COLO668 (cell line): Measurements from ENCODE around the gene ZDHHC22.
A peak's percentile ranks its signal among the peaks of the same experiment; 100 is the strongest.

ENCODE experiments used
- DNase-seq: peaks from one replicate; lab custom pipeline; 2025; ENCODE audit not compliant: unreplicated experiment; lab: John Stamatoyannopoulos, UW

Gene ZDHHC22

GRCh38 chr14:77106666-77107065, 34.9 kb downstream of the ZDHHC22 start:
- no peak for DNase-seq

- no peak for DNase-seq
These were observed 36.2 kb downstream of the ZDHHC22 start for GRCh38 chr14:77105145-77105939.

- DNase-seq: no peak
These were observed 37.2 kb downstream of the ZDHHC22 start for GRCh38 chr14:77104393-77104792.

GRCh38 chr14:77103951-77104350, 37.6 kb downstream of the ZDHHC22 start:
- no peak for DNase-seq

- DNase-seq: no peak
These were observed 38.1 kb downstream of the ZDHHC22 start for GRCh38 chr14:77103475-77103874.

- DNase-seq: no peak
These were observed 39.4 kb downstream of the ZDHHC22 start for GRCh38 chr14:77102154-77102553.

GRCh38 chr14:77100961-77101360, 40.6 kb downstream of the ZDHHC22 start:
- DNase-seq: no peak

- no peak for DNase-seq
These were observed 42.0 kb downstream of the ZDHHC22 start for GRCh38 chr14:77099425-77100167.

GRCh38 chr14:77098529-77099353, 42.9 kb downstream of the ZDHHC22 start:
- peak; percentile 47 for DNase-seq

GRCh38 chr14:77097700-77098528, 43.7 kb downstream of the ZDHHC22 start, which contains the start of gene CIPC:
Gene CIPC (plus strand): TSS chr14:77098258. CDS start chr14:77105709, 7,451 bp downstream.
- peak; percentile 100 for DNase-seq

GRCh38 chr14:77097006-77097699, 44.4 kb downstream of the ZDHHC22 start:
- no peak for DNase-seq

GRCh38 chr14:77094672-77095284, 46.8 kb downstream of the ZDHHC22 start:
- DNase-seq: peak; percentile 85

GRCh38 chr14:77092676-77093075, 48.9 kb downstream of the ZDHHC22 start:
- no peak for DNase-seq

GRCh38 chr14:77091518-77091917, 50.1 kb downstream of the ZDHHC22 start:
- no peak for DNase-seq

GRCh38 chr14:77088645-77089044, 52.9 kb downstream of the ZDHHC22 start:
- no peak for DNase-seq

- peak; percentile 82 for DNase-seq
These were observed 53.4 kb downstream of the ZDHHC22 start for GRCh38 chr14:77088219-77088618.

- no peak for DNase-seq
These were observed 54.0 kb downstream of the ZDHHC22 start for GRCh38 chr14:77087631-77088030.

GRCh38 chr14:77086951-77087350, 54.6 kb downstream of the ZDHHC22 start:
- no peak for DNase-seq

GRCh38 chr14:77086017-77086727, 55.4 kb downstream of the ZDHHC22 start:
- peak; percentile 33 for DNase-seq
